ENCODE results near the gene LRRFIP1. TPM values are rescaled to one million over a fixed set of nuclear protein-coding genes. Genes with fewer than 3 reads are reported as not detected.

LRRFIP1 gene
- total and polyA plus RNA-seq, 2 donors (not counting 1 experiment from before 2014, with no cell fraction given), result 42.0 to 139 TPM

DNA sequence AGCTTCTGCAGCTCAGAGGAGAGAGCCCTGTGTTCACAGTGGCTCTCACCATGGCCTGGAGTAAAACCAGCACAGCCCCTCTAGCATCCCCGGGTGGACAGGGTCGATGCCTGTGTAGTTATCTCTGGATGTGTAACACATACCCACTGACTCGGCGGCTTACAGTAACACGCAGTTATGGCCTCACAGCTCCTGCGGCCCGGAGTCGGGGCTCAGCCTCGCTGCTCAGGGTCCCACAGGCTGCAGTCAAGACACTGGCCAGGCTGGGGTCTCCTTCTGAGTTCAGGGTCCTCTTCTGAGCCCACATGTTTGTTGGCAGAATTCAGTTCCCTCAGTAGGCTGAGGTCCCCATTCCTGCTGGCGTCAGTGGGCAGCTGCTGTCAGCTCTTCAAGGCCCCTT is 34.4 kb upstream of the LRRFIP1 start:
- TF ChIP-seq EZH2 (IDR thresholded peaks at IDR 0.05; ENCODE audit: borderline replicate concordance, insufficient read depth, low read depth, low read length, poor library complexity, severe bottlenecking), result no peak
- TF ChIP-seq, protein P1, sequence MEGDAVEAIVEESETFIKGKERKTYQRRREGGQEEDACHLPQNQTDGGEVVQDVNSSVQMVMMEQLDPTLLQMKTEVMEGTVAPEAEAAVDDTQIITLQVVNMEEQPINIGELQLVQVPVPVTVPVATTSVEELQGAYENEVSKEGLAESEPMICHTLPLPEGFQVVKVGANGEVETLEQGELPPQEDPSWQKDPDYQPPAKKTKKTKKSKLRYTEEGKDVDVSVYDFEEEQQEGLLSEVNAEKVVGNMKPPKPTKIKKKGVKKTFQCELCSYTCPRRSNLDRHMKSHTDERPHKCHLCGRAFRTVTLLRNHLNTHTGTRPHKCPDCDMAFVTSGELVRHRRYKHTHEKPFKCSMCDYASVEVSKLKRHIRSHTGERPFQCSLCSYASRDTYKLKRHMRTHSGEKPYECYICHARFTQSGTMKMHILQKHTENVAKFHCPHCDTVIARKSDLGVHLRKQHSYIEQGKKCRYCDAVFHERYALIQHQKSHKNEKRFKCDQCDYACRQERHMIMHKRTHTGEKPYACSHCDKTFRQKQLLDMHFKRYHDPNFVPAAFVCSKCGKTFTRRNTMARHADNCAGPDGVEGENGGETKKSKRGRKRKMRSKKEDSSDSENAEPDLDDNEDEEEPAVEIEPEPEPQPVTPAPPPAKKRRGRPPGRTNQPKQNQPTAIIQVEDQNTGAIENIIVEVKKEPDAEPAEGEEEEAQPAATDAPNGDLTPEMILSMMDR (IDR thresholded peaks at IDR 0.05), result no peak
- WGBS (ENCODE audit: insufficient coverage), result 93% methylated on average over 10 of the region's 10 CpGs
- CTCF ChIA-PET, result no interaction called here

DNA sequence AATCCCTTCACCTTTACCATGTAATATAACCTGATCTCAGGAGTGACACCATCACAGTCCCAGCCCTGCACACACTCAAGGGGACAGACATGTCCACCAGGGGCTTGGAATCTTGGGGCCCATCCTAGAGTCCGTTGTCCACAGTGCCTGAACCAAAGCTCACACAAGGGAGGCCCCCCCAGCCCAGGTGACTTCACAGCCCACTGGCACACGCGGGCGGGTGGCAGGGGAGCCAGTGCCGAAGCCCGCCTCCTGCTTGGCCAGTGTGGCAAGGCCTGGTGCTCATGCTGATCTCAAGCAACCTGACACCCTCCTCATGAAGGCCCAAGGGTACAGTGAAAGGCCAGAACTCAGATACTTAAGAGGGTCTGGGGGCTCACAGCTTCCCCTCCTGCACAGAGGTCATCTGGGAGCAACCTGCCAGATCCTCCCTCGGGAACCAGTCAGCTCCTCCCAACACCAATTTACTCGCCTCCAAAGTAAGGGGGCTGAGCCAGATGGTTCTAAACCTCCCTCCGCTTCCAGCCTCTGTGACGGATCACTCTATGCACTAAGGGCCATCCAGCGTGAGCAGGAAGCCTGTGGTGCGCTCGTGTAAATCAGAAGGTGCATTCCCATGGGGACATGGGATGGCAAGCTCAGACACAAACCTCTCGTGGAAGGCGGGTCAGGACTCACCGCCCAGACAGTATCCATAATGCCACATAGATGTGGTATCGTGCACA is 33.6 kb upstream of the LRRFIP1 start:
- POLR2A ChIA-PET, result no interaction called here
- Mint-ChIP-seq H3K4me1 (peaks cover 18% of the 10 kb centered on the region), H3K4me3 (no peak overlapping the region), H3K27ac (no peak overlapping the region), H3K27me3 (peaks cover 3% of the 10 kb centered on the region), H3K9me3 (ENCODE audit: insufficient read depth) (no peaks in the 10 kb centered on the region)
- Histone ChIP-seq H3K79me2 (ENCODE audit: control insufficient read depth, insufficient read depth, low read length) (no peaks in the 10 kb centered on the region), H3K4me3 (ENCODE audit: control extremely low read depth in 1 of 5, extremely low read depth in 1 of 5, insufficient read depth in 1 of 5, low read depth in 2 of 5, low read length in 4 of 5) (no peak overlapping the region), H3K4me2 (replicated peaks; ENCODE audit: low read depth, low read length, poor library complexity, severe bottlenecking) (no peak overlapping the region), H3K36me3 (replicated peaks in 1 of 2; ENCODE audit: control extremely low read depth in 1 of 2, control insufficient read depth in 1 of 2, extremely low read depth in 1 of 2, insufficient read depth in 2 of 2, low read length in 1 of 2) (no peaks in the 10 kb centered on the region), H3K27ac (ENCODE audit: low read length in 2 of 2) (no peak overlapping the region), H4K20me1 (ENCODE audit: control insufficient read depth, insufficient read depth, low read length, poor library complexity, severe bottlenecking) (no peaks in the 10 kb centered on the region), H3K4me1 (ENCODE audit: control insufficient read depth in 2 of 2, insufficient read depth in 2 of 2, low read length in 2 of 2) (peaks cover 9 to 10% of the 10 kb centered on the region in 2 donors), H3K9me3 (ENCODE audit: control extremely low read depth in 1 of 3, control insufficient read depth in 2 of 3, insufficient read depth in 1 of 3, low read length in 2 of 3) (no peaks in the 10 kb centered on the region), H3K27me3 (replicated peaks in 1 of 4; ENCODE audit: control extremely low read depth in 1 of 4, control insufficient read depth in 3 of 4, insufficient read depth in 4 of 4, low read length in 3 of 4) (peaks cover 0 to 4% (median 0%) of the 10 kb centered on the region in 4 experiments), H3K9ac (ENCODE audit: low read length) (no peak overlapping the region), H2AFZ (ENCODE audit: insufficient read depth, low read depth, low read length, poor library complexity, severe bottlenecking) (peak overlapping the region; percentile 49)
- DNase-seq (no peak), ATAC-seq (ENCODE audit: low read depth) (no peak)
- CTCF ChIA-PET, result no interaction called here
- intact Hi-C loops (cut with micrococcal nuclease), result no loop called here
- no peak for TF ChIP-seq EZH2 (IDR thresholded peaks at IDR 0.05; ENCODE audit: borderline replicate concordance, insufficient read depth, low read depth, low read length, poor library complexity, severe bottlenecking)
- TF ChIP-seq, protein P1 (IDR thresholded peaks at IDR 0.05), result no peak
- WGBS (ENCODE audit: insufficient coverage), result 45% methylated on average over 13 of the region's 17 CpGs

More for the DNA sequence above, 34.4 kb upstream of the LRRFIP1 start:
- Histone ChIP-seq H3K4me3 (ENCODE audit: control extremely low read depth in 1 of 5, extremely low read depth in 1 of 5, insufficient read depth in 1 of 5, low read depth in 2 of 5, low read length in 4 of 5) (no peak overlapping the region), H3K27ac (ENCODE audit: low read length in 2 of 2) (no peak overlapping the region), H3K4me2 (replicated peaks; ENCODE audit: low read depth, low read length, poor library complexity, severe bottlenecking) (no peak overlapping the region), H2AFZ (ENCODE audit: insufficient read depth, low read depth, low read length, poor library complexity, severe bottlenecking) (no peak overlapping the region), H3K9me3 (ENCODE audit: control extremely low read depth in 1 of 3, control insufficient read depth in 2 of 3, insufficient read depth in 1 of 3, low read length in 2 of 3) (peaks cover 0 to 3% (median 0%) of the 10 kb centered on the region in 3 donors), H4K20me1 (ENCODE audit: control insufficient read depth, insufficient read depth, low read length, poor library complexity, severe bottlenecking) (no peaks in the 10 kb centered on the region), H3K36me3 (replicated peaks in 1 of 2; ENCODE audit: control extremely low read depth in 1 of 2, control insufficient read depth in 1 of 2, extremely low read depth in 1 of 2, insufficient read depth in 2 of 2, low read length in 1 of 2) (no peaks in the 10 kb centered on the region), H3K9ac (ENCODE audit: low read length) (no peak overlapping the region), H3K27me3 (replicated peaks in 1 of 4; ENCODE audit: control extremely low read depth in 1 of 4, control insufficient read depth in 3 of 4, insufficient read depth in 4 of 4, low read length in 3 of 4) (peaks cover 0 to 4% (median 0%) of the 10 kb centered on the region in 4 experiments), H3K4me1 (ENCODE audit: control insufficient read depth in 2 of 2, insufficient read depth in 2 of 2, low read length in 2 of 2) (peaks cover 9 to 10% of the 10 kb centered on the region in 2 donors), H3K79me2 (ENCODE audit: control insufficient read depth, insufficient read depth, low read length) (no peaks in the 10 kb centered on the region)
- no peaks in the 10 kb centered on the region for H3K9me3 Mint-ChIP-seq (ENCODE audit: insufficient read depth)
- H3K27me3 Mint-ChIP-seq, result peaks cover 3% of the 10 kb centered on the region
- no peak for DNase-seq
- no peak overlapping the region for H3K27ac Mint-ChIP-seq
- intact Hi-C loops (cut with micrococcal nuclease), result no loop called here
- H3K4me3 Mint-ChIP-seq, result no peak overlapping the region
- POLR2A ChIA-PET, result no interaction called here
- ATAC-seq (ENCODE audit: low read depth), result no peak
- peaks cover 18% of the 10 kb centered on the region for H3K4me1 Mint-ChIP-seq
